HepG2 (cell line): ENCODE data around the gene CYB5A. TPM values are rescaled to one million over a fixed set of nuclear protein-coding genes. Genes with fewer than 3 reads are reported as not detected.
A peak's percentile ranks its signal among the peaks of the same experiment; 100 is the strongest.

Source experiments
- ATAC-seq: fragments of 200-7000 bp; cut with Tn5 transposase; 3 replicates; pipeline ENCODE4 v1.9.1; 2020; ENCODE audit warnings: mild to moderate bottlenecking, moderate library complexity
- BruUV-seq: library from RNA; stranded (reverse); fragments of 400-500 nt; replicated peaks from 2 replicates; lab custom pipeline; 2021; lab: Mats Ljungman, UMichigan
- CTCF ChIA-PET: fragments of 300-600 bp; formaldehyde crosslinking; extraction: SDS; loops from one replicate; lab custom pipeline; 2021; ENCODE audit warnings: low total read pairs, inconsistent platforms, low intra/inter-chr PET ratio; lab: Yijun Ruan, JAX
- POLR2A ChIA-PET: fragments of 350-600 bp; sonication (Branson Sonifier 250); formaldehyde crosslinking; loops from one replicate; lab custom pipeline; 2020; ENCODE audit warnings: antibody characterized with exemption, inconsistent platforms; lab: Yijun Ruan, JAX
- DNase-seq: peaks from one replicate; pipeline ENCODE4 v3.0.0-alpha.2; 2015; ENCODE audit warnings: low spot score
- FAIRE-seq: peaks from 3 replicates; lab custom pipeline; 2011; peaks lifted over from hg19 to GRCh38; lab: Jason Lieb, UNC
- H2AFZ ChIP-seq: one replicate; pipeline ENCODE4 v1.6.1; 2011; ENCODE audit warnings: low read length, inconsistent platforms
- H3K27ac ChIP-seq: fragments of 300-600 bp; 3 replicates; pipeline ENCODE4 v1.8.0; 2011; ENCODE audit warnings: mixed run types, mild to moderate bottlenecking, mixed read lengths, low read length, inconsistent platforms; ENCODE audit not compliant: insufficient read depth; ENCODE audit errors: extremely low read length
- H3K27me3 ChIP-seq, 2 experiments: fragments of 200-600 bp in 1 of 2; 2 replicates in 1 of 2; 3 replicates in 1 of 2; pipeline versions ENCODE4 v1.6.0 to v1.8.0; 2011; ENCODE audit warnings: low read length in 2 of 2, mild to moderate bottlenecking in 2 of 2, moderate library complexity in 2 of 2, inconsistent platforms in 1 of 2; ENCODE audit not compliant: insufficient read depth in 2 of 2, control insufficient read depth in 1 of 2
- H3K36me3 ChIP-seq, 2 experiments: fragments of 200-600 bp in 1 of 2; replicated peaks in 1 of 2; 2 replicates in 1 of 2; 3 replicates in 1 of 2; pipeline versions ENCODE4 v1.5.1 to v1.8.0; 2011; ENCODE audit warnings: low read length in 2 of 2, inconsistent platforms in 1 of 2; ENCODE audit not compliant: insufficient read depth in 2 of 2, control insufficient read depth in 1 of 2
- H3K4me1 ChIP-seq: 2 replicates; pipeline ENCODE4 v1.5.1; 2012; ENCODE audit warnings: low read length, inconsistent platforms; ENCODE audit not compliant: insufficient read depth
- H3K4me2 ChIP-seq: 2 replicates; pipeline ENCODE4 v1.6.0; 2011; ENCODE audit warnings: low read depth, low read length, inconsistent platforms
- H3K4me3 ChIP-seq, 3 experiments: fragments of 200-600 bp in 1 of 3; sonication (generic), shearing (Covaris generic) in 1 of 3; replicated peaks in 1 of 3; 2 replicates each; pipeline ENCODE4 v1.5.1; 2011 to 2016; ENCODE audit warnings: low read length in 3 of 3, inconsistent platforms in 2 of 3, low read depth in 2 of 3, mild to moderate bottlenecking in 2 of 3, control low read depth in 1 of 3, mixed read lengths in 1 of 3; ENCODE audit not compliant: insufficient read depth in 1 of 3
- H3K79me2 ChIP-seq: one replicate; pipeline ENCODE4 v1.6.1; 2011; ENCODE audit warnings: low read length, inconsistent platforms; ENCODE audit not compliant: insufficient read depth
- H3K9ac ChIP-seq: 2 replicates; pipeline ENCODE4 v1.6.0; 2011; ENCODE audit warnings: mild to moderate bottlenecking, low read depth, low read length, inconsistent platforms; ENCODE audit not compliant: insufficient read depth
- H3K9me3 ChIP-seq: 2 replicates; pipeline ENCODE4 v1.5.1; 2012; ENCODE audit warnings: mild to moderate bottlenecking, low read length
- H4K20me1 ChIP-seq: 2 replicates; pipeline ENCODE4 v1.6.0; 2011; ENCODE audit warnings: inconsistent platforms, mild to moderate bottlenecking, low read length, moderate library complexity; ENCODE audit not compliant: insufficient read depth
- EHMT2 ChIP-seq: fragments of 200-600 bp; sonication (generic); IDR thresholded peaks from 2 replicates; pipeline ENCODE4 v1.7.0; 2017; ENCODE audit warnings: antibody characterized with exemption, low read depth, low read length, borderline replicate concordance
- EP300 ChIP-seq, 3 experiments: sonication (generic) in 1 of 3; formaldehyde crosslinking in 1 of 3; IDR thresholded peaks; 2 replicates each; pipeline versions ENCODE4 v1.5.1 to v1.6.1; 2011 to 2020; ENCODE audit warnings: low read depth in 2 of 3, low read length in 2 of 3, borderline replicate concordance in 1 of 3, improper control_type of control experiment in 1 of 3, mild to moderate bottlenecking in 1 of 3, missing genetic modification reagents in 1 of 3, moderate library complexity in 1 of 3
- GFI1 ChIP-seq: sonication (generic); formaldehyde crosslinking; IDR thresholded peaks from 2 replicates; pipeline ENCODE4 v1.5.0; 2020; ENCODE audit warnings: missing genetic modification reagents, mild to moderate bottlenecking, borderline replicate concordance
- MYPOP ChIP-seq: sonication (generic); formaldehyde crosslinking; IDR thresholded peaks from 2 replicates; pipeline ENCODE4 v1.8.1; 2023; ENCODE audit warnings: mild to moderate bottlenecking, moderate library complexity, missing genetic modification reagents
- ZHX1 ChIP-seq: sonication (generic); formaldehyde crosslinking; IDR thresholded peaks from 2 replicates; pipeline ENCODE4 v1.8.1; 2022; ENCODE audit warnings: low read depth, mild to moderate bottlenecking, missing genetic modification reagents
- ZMAT3 ChIP-seq: sonication (generic); formaldehyde crosslinking; conservative IDR thresholded peaks from 2 replicates; pipeline ENCODE4 v1.7.0; 2021; ENCODE audit warnings: missing genetic modification reagents
- WGBS: methylation state at CpG from one replicate; pipeline ENCODE4 v1.1.6; 2017; ENCODE audit warnings: low lambda C conversion rate; 5-methylcytosine and 5-hydroxymethylcytosine counted together
- in situ Hi-C: cut with HindIII; loops from 2 replicates; pipeline ENCODE4 v1.10.0; 2017; ENCODE audit warnings: low pct_unique_long_range_greater_than_20kb; ENCODE audit not compliant: extremely low pct_ligation_motif_present
- intact Hi-C: fragments of 100-400 bp; cut with micrococcal nuclease; formaldehyde crosslinking; loops from one replicate; pipeline ENCODE4 v1.10.0; 2022; ENCODE audit not compliant: unreplicated experiment
- polyA plus RNA-seq, 8 experiments: library from polyadenylated mRNA; depleted of rRNA in 3 of 8; stranded (reverse) in 7 of 8; unstranded in 1 of 8; fragments of >200 nt; fragmentation: Illumina TruSeq in 4 of 8; extraction: Trizol in 4 of 8; gene quantifications; 2 replicates each; pipeline versions ENCODE4 v1.2.1 to v1.2.3, GENCODE V29; 2011 to 2016; ENCODE audit warnings: low read depth in 4 of 8, missing spikeins in 1 of 8, mixed read lengths in 1 of 8; ENCODE audit not compliant: insufficient read depth in 1 of 8
- total RNA-seq, 5 experiments: library from RNA; depleted of rRNA; stranded (reverse); fragments of >200 nt; fragmentation: Illumina TruSeq; extraction: Trizol; gene quantifications; 2 replicates each; pipeline ENCODE4 v1.2.3, GENCODE V29; 2016; ENCODE audit warnings: low read depth in 1 of 5
- TF ChIP-seq, protein P1 (sequence below): sonication (generic); formaldehyde crosslinking; conservative IDR thresholded peaks from 2 replicates; pipeline ENCODE4 v1.4.0; 2020; ENCODE audit warnings: missing genetic modification reagents
- TF ChIP-seq, protein P2 (sequence below), 2 experiments: sonication (generic) in 1 of 2; formaldehyde crosslinking in 1 of 2; IDR thresholded peaks; 2 replicates each; pipeline versions ENCODE4 v1.6.1 to v1.9.0; 2014 to 2022; ENCODE audit warnings: antibody characterized with exemption in 1 of 2, borderline replicate concordance in 1 of 2, inconsistent platforms in 1 of 2, low read depth in 1 of 2, missing genetic modification reagents in 1 of 2

The CYB5A gene
- total and polyA plus RNA-seq, 2 of the 13 experiments (the other 11 are each of a cell fraction or from before 2014, with no cell fraction given): 215 to 356 TPM

DNA sequence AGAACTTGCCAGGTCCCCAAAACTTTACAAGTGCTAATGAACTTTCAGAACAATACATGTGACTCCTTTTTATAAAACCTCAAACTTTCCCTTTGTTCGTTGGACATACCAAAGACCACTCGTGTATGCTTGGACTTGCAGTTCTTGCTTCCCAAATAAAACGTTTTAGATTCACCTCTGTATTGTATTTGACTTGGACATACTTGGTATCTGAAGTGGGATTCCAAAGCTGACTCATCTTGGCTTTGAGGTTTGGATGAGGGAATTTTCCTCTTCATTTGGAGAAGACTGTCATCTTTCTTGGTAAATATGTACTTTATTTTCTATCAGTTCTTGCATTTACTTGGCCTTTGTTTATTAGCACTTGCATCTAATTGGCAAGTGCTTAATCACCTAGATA lies 8.0 kb upstream of the CYB5A start:
- no peak for TF ChIP-seq MYPOP
- TF ChIP-seq EHMT2: no peak
- TF ChIP-seq ZMAT3: no peak
- TF ChIP-seq, protein P1, sequence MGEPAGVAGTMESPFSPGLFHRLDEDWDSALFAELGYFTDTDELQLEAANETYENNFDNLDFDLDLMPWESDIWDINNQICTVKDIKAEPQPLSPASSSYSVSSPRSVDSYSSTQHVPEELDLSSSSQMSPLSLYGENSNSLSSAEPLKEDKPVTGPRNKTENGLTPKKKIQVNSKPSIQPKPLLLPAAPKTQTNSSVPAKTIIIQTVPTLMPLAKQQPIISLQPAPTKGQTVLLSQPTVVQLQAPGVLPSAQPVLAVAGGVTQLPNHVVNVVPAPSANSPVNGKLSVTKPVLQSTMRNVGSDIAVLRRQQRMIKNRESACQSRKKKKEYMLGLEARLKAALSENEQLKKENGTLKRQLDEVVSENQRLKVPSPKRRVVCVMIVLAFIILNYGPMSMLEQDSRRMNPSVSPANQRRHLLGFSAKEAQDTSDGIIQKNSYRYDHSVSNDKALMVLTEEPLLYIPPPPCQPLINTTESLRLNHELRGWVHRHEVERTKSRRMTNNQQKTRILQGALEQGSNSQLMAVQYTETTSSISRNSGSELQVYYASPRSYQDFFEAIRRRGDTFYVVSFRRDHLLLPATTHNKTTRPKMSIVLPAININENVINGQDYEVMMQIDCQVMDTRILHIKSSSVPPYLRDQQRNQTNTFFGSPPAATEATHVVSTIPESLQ (CRISPR knock-in tag): no peak
- TF ChIP-seq ZHX1 (CRISPR knock-in tag): no peak
- no peak for TF ChIP-seq GFI1 (CRISPR knock-in tag)
- TF ChIP-seq, protein P2, sequence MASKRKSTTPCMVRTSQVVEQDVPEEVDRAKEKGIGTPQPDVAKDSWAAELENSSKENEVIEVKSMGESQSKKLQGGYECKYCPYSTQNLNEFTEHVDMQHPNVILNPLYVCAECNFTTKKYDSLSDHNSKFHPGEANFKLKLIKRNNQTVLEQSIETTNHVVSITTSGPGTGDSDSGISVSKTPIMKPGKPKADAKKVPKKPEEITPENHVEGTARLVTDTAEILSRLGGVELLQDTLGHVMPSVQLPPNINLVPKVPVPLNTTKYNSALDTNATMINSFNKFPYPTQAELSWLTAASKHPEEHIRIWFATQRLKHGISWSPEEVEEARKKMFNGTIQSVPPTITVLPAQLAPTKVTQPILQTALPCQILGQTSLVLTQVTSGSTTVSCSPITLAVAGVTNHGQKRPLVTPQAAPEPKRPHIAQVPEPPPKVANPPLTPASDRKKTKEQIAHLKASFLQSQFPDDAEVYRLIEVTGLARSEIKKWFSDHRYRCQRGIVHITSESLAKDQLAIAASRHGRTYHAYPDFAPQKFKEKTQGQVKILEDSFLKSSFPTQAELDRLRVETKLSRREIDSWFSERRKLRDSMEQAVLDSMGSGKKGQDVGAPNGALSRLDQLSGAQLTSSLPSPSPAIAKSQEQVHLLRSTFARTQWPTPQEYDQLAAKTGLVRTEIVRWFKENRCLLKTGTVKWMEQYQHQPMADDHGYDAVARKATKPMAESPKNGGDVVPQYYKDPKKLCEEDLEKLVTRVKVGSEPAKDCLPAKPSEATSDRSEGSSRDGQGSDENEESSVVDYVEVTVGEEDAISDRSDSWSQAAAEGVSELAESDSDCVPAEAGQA (IDR thresholded peaks at IDR 0.05; ENCODE audit: low read depth): no peak
- TF ChIP-seq, protein P2 (CRISPR knock-in tag; IDR thresholded peaks at IDR 0.05; ENCODE audit: borderline replicate concordance): no peak
- TF ChIP-seq EP300 (IDR thresholded peaks at IDR 0.05; ENCODE audit: low read depth in 2 of 2, low read length in 2 of 2): peak in 1 of 2 experiments; percentile 36; a peak in 1 of 4 replicates
- no peak for TF ChIP-seq EP300 (CRISPR knock-in tag; IDR thresholded peaks at IDR 0.05; ENCODE audit: borderline replicate concordance)
- TF ChIP-seq, all 625 proteins: peak for 1
- Histone ChIP-seq H4K20me1 (no peaks in the 10 kb centered on the region), H3K9me3 (no peaks in the 10 kb centered on the region), H2AFZ (no peak overlapping the region), H3K36me3 (no peaks in the 10 kb centered on the region), H3K4me3 (no peak overlapping the region), H3K4me2 (no peak overlapping the region), H3K79me2 (no peaks in the 10 kb centered on the region), H3K9ac (no peak overlapping the region), H3K27ac (no peak overlapping the region), H3K27me3 (no peaks in the 10 kb centered on the region), H3K4me1 (peaks cover 16% of the 10 kb centered on the region)
- ChIA-PET POLR2A (no interaction called here), CTCF (no interaction called here)
- FAIRE-seq (peak; percentile 28), ATAC-seq (no peak), DNase-seq (peak; percentile 36)
- 7% methylated on average over 3 of the region's 3 CpGs for WGBS
- intact Hi-C loops (no loop called here), in situ Hi-C loops (loop anchor here (25.0 kb wide), 1 partner anchor 913 kb away; the partner anchor contains the start of genes PTGR3 and TSHZ1)
- no TSS peak for BruUV-seq
